HG02610 (cell line): Measurements from ENCODE around the gene ARHGAP21.
A peak's percentile ranks its signal among the peaks of the same experiment; 100 is the strongest.

ENCODE experiments used
- ATAC-seq: cut with Tn5 transposase; IDR thresholded peaks from one replicate; pipeline ENCODE4 v1.9.1; 2021; ENCODE audit warnings: mild to moderate bottlenecking, moderate library complexity; ENCODE audit not compliant: unreplicated experiment

The ARHGAP21 gene

GRCh38 chr10:24579906-24580305 is 143.8 kb downstream of the ARHGAP21 start:
- ATAC-seq: no peak

GRCh38 chr10:24579448-24579847 is 144.2 kb downstream of the ARHGAP21 start:
- ATAC-seq: no peak

- no peak for ATAC-seq
Measured at GRCh38 chr10:24575481-24576002, 148.1 kb downstream of the ARHGAP21 start.

- ATAC-seq: no peak
Measured at GRCh38 chr10:24574578-24575155, 149.0 kb downstream of the ARHGAP21 start.

GRCh38 chr10:24574161-24574560 is 149.5 kb downstream of the ARHGAP21 start:
- no peak for ATAC-seq

GRCh38 chr10:24571870-24572450 is 151.7 kb downstream of the ARHGAP21 start:
- ATAC-seq: no peak

- ATAC-seq: no peak
Measured at GRCh38 chr10:24570658-24571426, 152.8 kb downstream of the ARHGAP21 start.

- ATAC-seq: no peak
Measured at GRCh38 chr10:24569828-24570657, 153.6 kb downstream of the ARHGAP21 start.

- no peak for ATAC-seq
Measured at GRCh38 chr10:24569330-24569796, 154.3 kb downstream of the ARHGAP21 start.

GRCh38 chr10:24568042-24568441 is 155.6 kb downstream of the ARHGAP21 start:
- no peak for ATAC-seq

- no peak for ATAC-seq
Measured at GRCh38 chr10:24561453-24561852, 162.2 kb downstream of the ARHGAP21 start.

GRCh38 chr10:24556750-24557742 is 166.6 kb downstream of the ARHGAP21 start:
- peak; percentile 56 for ATAC-seq

GRCh38 chr10:24556126-24556749 is 167.4 kb downstream of the ARHGAP21 start:
- no peak for ATAC-seq

GRCh38 chr10:24554036-24554435 is 169.7 kb downstream of the ARHGAP21 start:
- ATAC-seq: no peak

GRCh38 chr10:24553051-24553612 is 170.6 kb downstream of the ARHGAP21 start:
- ATAC-seq: no peak

GRCh38 chr10:24552346-24553016 is 171.2 kb downstream of the ARHGAP21 start:
- no peak for ATAC-seq

GRCh38 chr10:24551161-24551560 is 172.5 kb downstream of the ARHGAP21 start:
- no peak for ATAC-seq

- no peak for ATAC-seq
Measured at GRCh38 chr10:24550680-24551079, 173.0 kb downstream of the ARHGAP21 start.
